ENCODE results near the gene SNAPC2. TPM values are rescaled to one million over a fixed set of nuclear protein-coding genes. Genes with fewer than 3 reads are reported as not detected.

The SNAPC2 gene
- 10 to 100 TPM in 1 of 2 experiments, 1 to 10 TPM in 1; 9.9 to 10.9 TPM for total RNA-seq
- 13.8 TPM for polyA plus RNA-seq (2013, experiment 1 of 2)
- polyA plus RNA-seq (2013, experiment 2 of 2): 17.3 TPM
- 4.0 to 17.7 (median 11.3) reads per million in 172 experiments for total RNA-seq

DNA sequence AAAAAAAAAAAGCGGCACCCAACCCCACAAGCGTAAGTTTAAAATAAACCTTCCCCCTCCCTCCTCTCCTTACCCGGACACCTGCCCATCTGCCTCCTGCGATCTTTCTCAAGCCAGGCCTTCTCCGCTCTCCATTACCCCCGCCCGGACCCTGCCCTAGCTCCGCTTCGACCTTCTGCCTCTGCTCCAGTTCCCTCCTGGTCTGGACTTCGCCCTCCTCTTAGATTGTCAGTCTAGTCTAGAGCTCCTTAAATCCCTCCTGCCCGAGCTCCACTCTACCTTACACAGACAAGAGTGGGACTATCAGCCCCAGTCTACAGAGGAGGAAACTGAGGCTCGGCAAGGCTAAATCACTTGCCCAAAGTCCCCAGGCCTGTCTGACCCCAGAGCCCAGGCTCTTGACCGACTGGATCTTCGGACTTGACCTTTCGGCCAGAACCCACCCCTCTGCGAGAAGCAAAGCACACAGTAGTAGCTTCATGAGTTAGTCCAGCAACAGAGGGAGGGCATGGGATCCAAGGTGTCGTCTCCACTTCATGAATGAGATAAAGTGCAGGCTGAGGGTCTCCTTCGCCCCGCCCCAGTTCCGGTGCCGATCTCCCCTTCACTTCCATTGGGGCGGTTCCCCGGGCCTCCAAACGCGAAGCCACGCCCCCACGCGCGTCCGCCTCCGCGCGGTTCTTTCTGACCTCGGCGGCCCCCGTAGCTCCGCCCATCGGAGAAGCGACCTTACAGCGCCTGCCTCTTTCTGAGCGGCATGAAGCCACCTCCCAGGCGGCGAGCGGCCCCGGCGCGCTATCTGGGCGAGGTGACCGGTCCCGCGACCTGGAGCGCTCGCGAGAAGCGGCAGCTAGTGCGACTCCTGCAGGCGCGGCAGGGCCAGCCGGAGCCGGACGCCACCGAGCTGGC lies at the start of gene SNAPC2:
SNAPC2 (plus strand) TSS at position 729 of the 909 bp plus-strand sequence; CDS start at position 758, 29 bp downstream.
- peak within 1 kb of the TSS; percentile 94 for H3K4me3 Mint-ChIP-seq
- Histone ChIP-seq H3K27me3 (ENCODE audit: control insufficient read depth in 1 of 2, insufficient read depth in 2 of 2, low read length in 2 of 2) (peaks cover 34 to 35% of the 10 kb centered on the region in 2 experiments), H3K36me3 (ENCODE audit: insufficient read depth, low read length) (peaks cover 18% of the 10 kb centered on the region), H3K4me3 (ENCODE audit: low read length) (peak within 1 kb of the TSS; percentile 69), H3K4me1 (ENCODE audit: insufficient read depth, low read length) (peaks cover 70% of the 10 kb centered on the region), H3K9me3 (ENCODE audit: control insufficient read depth in 1 of 2, insufficient read depth in 1 of 2, low read length in 2 of 2) (peaks cover 0 to 9% of the 10 kb centered on the region in 2 experiments), H3K27ac (ENCODE audit: low read depth in 1 of 2, low read length in 2 of 2) (peak within 1 kb of the TSS; percentile 78 to 79)
- peaks cover 37% of the 10 kb centered on the region for H3K4me1 Mint-ChIP-seq (ENCODE audit: low read depth)
- intact Hi-C loops (cut with DNase I, micrococcal nuclease): loop anchor here (1.0 to 10.0 kb wide), 6 partner anchors 16 to 1555 kb away; partner anchors contain the start of genes CLPP (in 1 of the 2), NDUFA7 (in 1 of the 2) and RPS28 (in 1 of the 2)
- H3K9me3 Mint-ChIP-seq: no peaks in the 10 kb centered on the region
- H3K27me3 Mint-ChIP-seq: peaks cover 37% of the 10 kb centered on the region
- no peak for TF ChIP-seq CTCF (IDR thresholded peaks at IDR 0.05)
- H3K36me3 Mint-ChIP-seq (ENCODE audit: low read depth): peaks cover 20% of the 10 kb centered on the region
- CTCF ChIA-PET: interaction anchor here (0.8 to 5.6 kb wide), 10 partner anchors 9 to 239 kb away, joined by 3 to 43 read pairs (median 6); partner anchors contain the start of genes MAP2K7, TIMM44 and TRAPPC5
- DNase-seq (peak; percentile 93 to 98 (median 96)), ATAC-seq (ENCODE audit: poor library complexity) (peak; percentile 64)
- H3K27ac Mint-ChIP-seq: peak within 1 kb of the TSS; percentile 79
- POLR2A ChIA-PET: interaction anchor here (0.6 to 7.7 kb wide), 25 partner anchors 9 to 1547 kb away, joined by 3 to 116 read pairs (median 4); partner anchors contain the start of genes ALKBH7, ARHGEF18, MAP2K7 and PET100

DNA sequence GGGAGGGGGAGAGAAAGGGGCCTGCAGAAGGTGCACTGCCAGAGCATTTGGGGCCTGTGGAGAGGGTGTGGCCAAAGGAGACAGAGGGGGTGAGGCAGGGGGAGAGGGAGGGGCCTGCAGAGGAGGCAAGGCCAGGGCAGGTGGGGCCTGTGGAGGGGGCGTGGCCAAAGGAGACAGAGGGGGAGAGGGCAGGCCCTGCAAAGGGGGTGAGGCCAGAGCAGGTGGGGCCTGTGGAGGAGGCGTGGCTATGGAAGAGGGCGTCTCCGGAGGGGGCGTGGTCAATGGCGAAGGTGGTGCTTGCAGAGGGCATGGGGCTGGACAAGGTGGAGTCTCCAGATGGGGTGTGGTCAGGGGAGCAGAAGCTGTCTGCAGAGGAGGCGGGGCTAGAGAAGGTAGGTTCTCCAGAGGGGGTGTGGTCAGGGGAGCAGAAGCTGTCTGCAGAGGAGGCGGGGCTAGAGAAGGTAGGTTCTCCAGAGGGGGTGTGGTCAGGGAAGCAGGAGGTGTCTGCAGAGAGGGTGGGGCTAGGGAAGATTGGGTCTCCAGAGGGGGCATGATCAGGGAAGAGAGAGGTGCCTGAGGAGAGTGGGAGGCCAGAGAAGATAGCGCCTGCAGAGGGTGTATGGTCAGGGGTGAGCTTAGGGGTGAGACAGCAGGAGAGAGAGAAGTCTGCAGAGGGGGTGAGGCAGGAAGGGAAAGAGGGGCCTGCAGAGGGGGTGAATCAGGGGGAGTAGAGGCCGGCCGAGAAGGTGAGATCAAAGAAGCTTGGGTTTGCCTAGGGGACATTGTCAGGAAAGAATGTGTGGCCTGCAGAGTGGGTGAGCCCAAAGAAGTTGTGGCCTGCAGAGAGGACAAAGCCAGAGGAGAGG lies 49.3 kb upstream of the SNAPC2 start:
- peaks cover 35% of the 10 kb centered on the region for H3K4me1 Mint-ChIP-seq (ENCODE audit: low read depth)

More for the DNA sequence above, 49.3 kb upstream of the SNAPC2 start:
- ChIA-PET CTCF (no interaction called here), POLR2A (interaction anchor here (0.6 to 1.1 kb wide), 5 partner anchors 13 to 769 kb away, joined by 3 read pairs; partner anchors contain the start of gene MAP2K7)
- Mint-ChIP-seq H3K4me3 (peak overlapping the region; percentile 57), H3K27ac (no peak overlapping the region), H3K9me3 (no peaks in the 10 kb centered on the region), H3K27me3 (peaks cover 28% of the 10 kb centered on the region), H3K36me3 (ENCODE audit: low read depth) (no peaks in the 10 kb centered on the region)
- H3K9me3 ChIP-seq (ENCODE audit: control insufficient read depth in 1 of 2, insufficient read depth in 1 of 2, low read length in 2 of 2): peaks cover 0 to 43% of the 10 kb centered on the region in 2 experiments
- DNase-seq: peak in 8 of 14 experiments; percentile 23 to 87 (median 44)
- H3K27me3 ChIP-seq (ENCODE audit: control insufficient read depth in 1 of 2, insufficient read depth in 2 of 2, low read length in 2 of 2): peaks cover 28% of the 10 kb centered on the region in 2 experiments
- ATAC-seq (ENCODE audit: poor library complexity): no peak
- no peak overlapping the region for H3K4me3 ChIP-seq (ENCODE audit: low read length)
- H3K4me1 ChIP-seq (ENCODE audit: insufficient read depth, low read length): peaks cover 62% of the 10 kb centered on the region
- no peaks in the 10 kb centered on the region for H3K36me3 ChIP-seq (ENCODE audit: insufficient read depth, low read length)
- no peak for TF ChIP-seq CTCF (IDR thresholded peaks at IDR 0.05)
- intact Hi-C loops (cut with DNase I, micrococcal nuclease): no loop called here
- no peak overlapping the region for H3K27ac ChIP-seq (ENCODE audit: low read depth in 1 of 2, low read length in 2 of 2)
